Right atrium auricular region (tissue), 2 donors: ENCODE data around the gene GABRA5. TPM values are rescaled to one million over a fixed set of nuclear protein-coding genes. Genes with fewer than 3 reads are reported as not detected.

Experiments used
- DNase-seq: peaks from one replicate; pipeline ENCODE4 v3.0.0-alpha.2; 2019; ENCODE audit warnings: low spot score
- H3K27ac ChIP-seq, 2 donors: fragments of 200-600 bp; sonication (generic); 1 replicate in 1 of 2; 2 replicates in 1 of 2; pipeline ENCODE4 v1.5.1; 2016 to 2019
- H3K27me3 ChIP-seq, 2 donors: fragments of 200-600 bp; sonication (generic); one replicate each; pipeline versions ENCODE4 v1.5.1 to v1.6.0; 2017 to 2019
- H3K36me3 ChIP-seq: fragments of 200-600 bp; sonication (generic); one replicate; pipeline ENCODE4 v1.5.1; 2016
- H3K4me1 ChIP-seq, 2 donors: fragments of 200-600 bp; sonication (generic); one replicate each; pipeline versions ENCODE4 v1.5.1 to v1.6.0; 2017 to 2019
- H3K4me3 ChIP-seq, 2 donors: fragments of 200-600 bp; sonication (generic); 1 replicate in 1 of 2; 2 replicates in 1 of 2; pipeline ENCODE4 v1.5.1; 2017 to 2019; ENCODE audit warnings: mild to moderate bottlenecking in 1 of 2, moderate library complexity in 1 of 2
- H3K9me3 ChIP-seq, 2 donors: fragments of 200-600 bp; sonication (generic); one replicate each; pipeline ENCODE4 v1.5.1; 2019
- total RNA-seq, 2 donors: library from RNA; depleted of rRNA; stranded (reverse); fragments of >200 nt; gene quantifications; one replicate each; pipeline ENCODE4 v1.1.0, GENCODE V29; 2016
- TF ChIP-seq, protein P1 (sequence below), 2 donors: fragments of 200-600 bp; sonication (generic); IDR thresholded peaks; one replicate each; pipeline ENCODE4 v1.5.1; 2019; ENCODE audit warnings: antibody characterized with exemption in 2 of 2

The GABRA5 gene
- total RNA-seq, 2 donors from 2014 or later = 0.59 to 0.78 TPM

GRCh38 chr15:26983822-26984221 is 117.0 kb downstream of the GABRA5 start:
- Histone ChIP-seq H3K4me3 (no peak overlapping the region), H3K36me3 (no peaks in the 10 kb centered on the region), H3K9me3 (no peaks in the 10 kb centered on the region), H3K27ac (no peak overlapping the region), H3K27me3 (no peaks in the 10 kb centered on the region), H3K4me1 (no peaks in the 10 kb centered on the region)
- TF ChIP-seq, protein P1, sequence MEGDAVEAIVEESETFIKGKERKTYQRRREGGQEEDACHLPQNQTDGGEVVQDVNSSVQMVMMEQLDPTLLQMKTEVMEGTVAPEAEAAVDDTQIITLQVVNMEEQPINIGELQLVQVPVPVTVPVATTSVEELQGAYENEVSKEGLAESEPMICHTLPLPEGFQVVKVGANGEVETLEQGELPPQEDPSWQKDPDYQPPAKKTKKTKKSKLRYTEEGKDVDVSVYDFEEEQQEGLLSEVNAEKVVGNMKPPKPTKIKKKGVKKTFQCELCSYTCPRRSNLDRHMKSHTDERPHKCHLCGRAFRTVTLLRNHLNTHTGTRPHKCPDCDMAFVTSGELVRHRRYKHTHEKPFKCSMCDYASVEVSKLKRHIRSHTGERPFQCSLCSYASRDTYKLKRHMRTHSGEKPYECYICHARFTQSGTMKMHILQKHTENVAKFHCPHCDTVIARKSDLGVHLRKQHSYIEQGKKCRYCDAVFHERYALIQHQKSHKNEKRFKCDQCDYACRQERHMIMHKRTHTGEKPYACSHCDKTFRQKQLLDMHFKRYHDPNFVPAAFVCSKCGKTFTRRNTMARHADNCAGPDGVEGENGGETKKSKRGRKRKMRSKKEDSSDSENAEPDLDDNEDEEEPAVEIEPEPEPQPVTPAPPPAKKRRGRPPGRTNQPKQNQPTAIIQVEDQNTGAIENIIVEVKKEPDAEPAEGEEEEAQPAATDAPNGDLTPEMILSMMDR (IDR thresholded peaks at IDR 0.05) = no peak
- DNase-seq = no peak

DNA sequence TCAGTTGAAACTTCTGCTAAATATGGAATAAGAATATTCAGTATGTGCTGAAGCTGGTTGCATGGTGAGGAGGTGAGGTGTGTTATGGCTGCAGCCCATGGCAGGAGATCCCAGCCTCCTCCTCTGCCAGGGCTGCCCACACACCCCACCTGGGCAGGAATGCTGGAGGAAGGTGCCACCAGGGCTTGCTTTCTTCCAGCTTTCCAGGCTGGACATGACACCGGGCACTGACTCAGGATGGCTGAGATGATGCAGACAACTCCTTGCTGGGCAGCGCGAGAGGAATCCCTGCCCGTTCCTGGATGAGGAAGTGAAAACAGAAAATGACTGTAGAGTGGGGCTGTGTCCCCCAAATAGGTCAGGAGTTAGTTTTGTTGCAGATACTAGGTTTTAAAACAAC is 118.2 kb downstream of the GABRA5 start:
- H3K36me3 ChIP-seq = no peaks in the 10 kb centered on the region
- H3K4me1 ChIP-seq = no peaks in the 10 kb centered on the region
- no peak overlapping the region for H3K4me3 ChIP-seq
- no peaks in the 10 kb centered on the region for H3K9me3 ChIP-seq
- DNase-seq = no peak
- TF ChIP-seq, protein P1 (IDR thresholded peaks at IDR 0.05) = no peak
- no peak overlapping the region for H3K27ac ChIP-seq
- no peaks in the 10 kb centered on the region for H3K27me3 ChIP-seq

DNA sequence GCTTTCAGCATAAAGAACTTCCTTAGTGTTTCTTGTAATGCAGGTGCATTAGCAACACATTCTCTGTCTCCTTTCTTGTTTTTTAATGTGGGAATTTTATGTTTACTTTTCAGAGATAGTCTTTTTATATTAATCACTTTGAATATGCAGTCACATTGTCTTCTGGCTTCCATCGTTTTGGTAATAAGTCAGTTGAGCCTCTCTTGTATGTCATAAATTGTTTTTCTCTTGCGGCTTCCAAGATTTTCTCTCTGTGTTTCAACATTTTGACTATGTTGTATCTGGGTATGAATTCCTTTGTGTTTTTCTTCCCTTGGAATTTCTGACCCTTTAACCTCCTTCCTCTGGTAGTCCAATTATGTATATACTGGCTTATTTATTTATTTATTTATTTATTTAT is 129.4 kb downstream of the GABRA5 start:
- no peak overlapping the region for H3K4me3 ChIP-seq
- DNase-seq = no peak
- TF ChIP-seq, protein P1 (IDR thresholded peaks at IDR 0.05) = no peak
- H3K27me3 ChIP-seq = no peaks in the 10 kb centered on the region
- H3K27ac ChIP-seq = no peak overlapping the region
- no peaks in the 10 kb centered on the region for H3K36me3 ChIP-seq
- no peaks in the 10 kb centered on the region for H3K4me1 ChIP-seq
- H3K9me3 ChIP-seq = peaks cover 0 to 11% of the 10 kb centered on the region in 2 donors

Other genes with a start within 250 kb of the GABRA5 start
- gene GABRB3, start 94.0 kb upstream of the GABRA5 start, total RNA-seq = 10 to 100 TPM; 12.9 to 20.9 TPM
- gene GABRG3, start 104.1 kb downstream of the GABRA5 start, total RNA-seq = not detected